Fibroblast of pulmonary artery (primary cell): ENCODE results near the gene AACS.

Experiments
- DNase-seq: peaks from one replicate; pipeline ENCODE4 v3.0.0-alpha.2; 2010; ENCODE audit warnings: low read depth
- H3K4me3 ChIP-seq: replicated peaks from 2 replicates; pipeline ENCODE4 v1.5.1; 2011; ENCODE audit warnings: low read depth, mild to moderate bottlenecking, control low read depth, low read length, moderate library complexity
- CTCF ChIP-seq: IDR thresholded peaks from 2 replicates; pipeline ENCODE4 v1.5.1; 2011; ENCODE audit warnings: mild to moderate bottlenecking, control low read depth, low read length, inconsistent platforms; ENCODE audit errors: missing control alignments

Gene AACS

DNA sequence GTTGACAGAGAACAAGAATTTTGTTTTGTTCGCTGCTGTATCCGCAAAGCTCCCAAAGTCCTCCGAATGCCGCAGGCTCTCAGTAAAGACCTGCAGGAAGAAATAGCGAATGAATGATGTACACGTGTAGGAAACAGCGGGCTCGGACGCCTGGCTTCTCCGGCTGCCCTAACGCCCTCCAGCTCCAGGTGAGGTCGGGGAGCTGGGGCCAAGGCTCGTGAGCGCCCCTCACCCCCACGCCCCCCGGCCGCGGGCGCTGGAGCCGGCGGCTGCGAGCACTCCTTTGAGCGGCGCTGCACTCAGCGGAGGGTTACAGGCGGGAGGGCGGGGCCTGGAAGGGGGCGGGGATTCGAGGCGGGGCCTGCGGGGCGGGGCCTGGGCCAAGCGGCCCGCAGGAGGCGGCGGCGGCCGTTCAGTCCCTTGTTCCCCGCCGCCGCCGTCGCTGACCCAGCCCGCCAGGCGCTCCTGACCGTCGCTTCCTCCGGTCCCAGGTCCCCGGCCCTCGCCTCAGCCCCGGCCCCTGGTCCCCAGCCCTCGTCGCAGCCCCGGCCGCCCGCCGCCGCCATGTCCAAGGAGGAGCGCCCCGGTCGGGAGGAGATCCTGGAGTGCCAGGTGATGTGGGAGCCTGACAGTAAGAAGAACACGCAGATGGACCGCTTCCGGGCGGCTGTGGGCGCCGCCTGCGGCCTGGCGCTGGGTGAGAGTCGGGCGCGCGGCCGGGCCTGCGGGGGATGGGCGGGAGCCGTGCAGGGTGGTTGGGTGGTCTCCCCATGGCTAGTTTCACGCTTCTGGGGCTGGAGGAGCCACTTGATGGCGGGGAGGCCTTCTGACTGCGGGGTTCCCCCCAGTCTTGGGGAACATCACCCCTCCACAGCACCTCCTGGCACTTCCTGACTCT, at the start of gene AACS:
AACS (plus strand) TSS at position 415 of the 898 bp plus-strand sequence; CDS start at position 565, 150 bp downstream.
- H3K4me3 ChIP-seq: peak within 1 kb of the TSS; percentile 73
- no peak for TF ChIP-seq CTCF
- peak; percentile 74 for DNase-seq

DNA sequence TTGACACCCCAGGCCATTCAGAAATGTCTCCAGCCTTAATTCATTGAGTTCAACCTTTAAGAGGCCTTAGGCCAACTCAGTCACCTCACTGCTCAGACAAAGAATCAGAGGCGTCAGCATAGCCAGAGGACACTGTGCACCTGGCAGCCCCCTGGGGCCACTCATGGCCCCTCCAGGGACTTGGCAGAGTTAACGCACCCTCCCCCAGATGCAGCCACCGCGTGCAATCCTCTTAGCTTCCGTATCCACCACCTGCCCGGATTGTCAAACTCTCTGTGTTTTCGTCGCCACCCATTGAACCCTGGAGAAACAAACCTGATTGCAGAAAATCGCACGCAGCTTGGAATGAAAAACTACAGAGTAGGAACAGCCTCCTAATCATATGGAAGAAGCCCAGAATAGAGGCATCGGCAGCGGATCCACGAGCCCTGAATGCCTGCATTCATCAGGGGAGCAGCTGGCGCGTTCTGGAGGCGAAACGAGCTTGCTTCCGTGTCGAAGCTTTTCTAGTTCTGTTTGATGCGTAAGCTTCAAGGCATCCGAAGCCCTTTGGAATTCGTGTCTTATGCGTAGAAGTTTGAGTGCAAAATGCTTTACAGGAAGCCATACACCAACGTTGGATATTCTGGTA, 49.4 kb upstream of the AACS start:
- no peak overlapping the region for H3K4me3 ChIP-seq
- no peak for TF ChIP-seq CTCF
- DNase-seq: no peak

DNA sequence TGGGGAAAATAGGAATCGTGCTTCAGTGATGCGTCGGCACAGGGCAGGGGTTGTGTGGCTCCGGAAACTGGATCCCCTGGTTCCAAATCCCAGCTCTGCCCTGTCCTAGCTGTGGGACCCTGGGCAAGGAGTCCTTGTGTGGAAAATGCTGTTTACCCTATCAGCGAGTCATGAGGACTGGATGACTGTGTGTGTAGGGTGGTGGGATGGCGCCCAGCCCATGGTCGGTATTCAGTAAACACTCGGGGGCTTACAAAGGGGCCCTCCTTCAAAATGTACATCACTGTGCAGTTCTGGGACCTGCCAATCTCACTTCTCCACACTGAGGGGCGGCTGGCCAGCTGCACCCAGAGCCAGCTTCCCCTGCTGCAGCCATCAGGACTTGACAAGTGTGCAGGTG, 47.4 kb upstream of the AACS start:
- no peak overlapping the region for H3K4me3 ChIP-seq
- no peak for TF ChIP-seq CTCF
- DNase-seq: no peak

DNA sequence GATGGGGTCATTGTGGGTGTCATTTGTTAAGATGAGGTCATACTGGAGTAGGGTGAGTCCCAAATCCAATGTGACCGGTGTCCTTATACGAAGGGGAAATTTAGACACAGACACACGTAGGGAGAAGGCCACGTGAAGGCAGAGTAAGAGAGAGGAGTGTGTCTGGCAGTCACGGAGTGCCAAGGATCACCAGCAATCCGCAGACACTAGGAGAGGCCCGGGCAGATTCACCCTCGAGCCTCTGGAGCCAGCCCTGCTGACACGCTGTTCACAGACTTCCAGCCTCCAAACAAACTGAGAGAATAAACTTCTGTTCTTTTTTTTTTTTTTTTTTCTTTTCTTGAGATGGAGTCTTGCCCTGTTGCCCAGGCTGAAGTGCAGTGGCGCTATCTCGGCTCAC, 46.9 kb upstream of the AACS start:
- no peak for TF ChIP-seq CTCF
- DNase-seq: no peak
- H3K4me3 ChIP-seq: no peak overlapping the region

GRCh38 chr12:125021096-125021495, 44.1 kb upstream of the AACS start:
- DNase-seq: no peak

DNA sequence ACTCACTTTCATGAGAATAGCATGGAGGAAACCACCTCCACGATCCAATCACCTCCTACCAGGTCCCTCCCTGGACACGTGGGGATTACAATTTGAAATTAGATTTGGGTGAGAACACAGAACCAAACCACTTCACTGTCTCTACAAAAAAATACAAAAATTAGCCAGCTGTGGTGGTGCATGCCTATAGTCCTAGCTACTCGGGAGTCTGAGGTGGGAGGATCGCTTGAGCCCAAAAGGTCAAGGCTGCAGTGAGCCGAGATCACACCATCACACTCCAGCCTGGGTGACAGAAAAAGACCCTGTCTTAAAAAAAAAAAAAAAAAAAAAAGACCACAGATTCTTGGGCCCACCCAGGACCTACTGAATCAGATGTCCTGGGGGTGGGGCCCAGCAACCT, 43.5 kb upstream of the AACS start:
- DNase-seq: no peak
- no peak for TF ChIP-seq CTCF
- no peak overlapping the region for H3K4me3 ChIP-seq

More at GRCh38 chr12:125021096-125021495, 44.1 kb upstream of the AACS start:
- no peak overlapping the region for H3K4me3 ChIP-seq
- no peak for TF ChIP-seq CTCF
